Astrocyte (in vitro differentiated cells and primary cell): ENCODE results near the gene ZEB2. TPM values are rescaled to one million over a fixed set of nuclear protein-coding genes. Genes with fewer than 3 reads are reported as not detected.

ENCODE experiments used
- DNase-seq: peaks from one replicate; pipeline ENCODE4 v3.0.0-alpha.2; 2010; ENCODE audit warnings: low read depth
- FAIRE-seq: peaks from 2 replicates; lab custom pipeline; 2011; peaks lifted over from hg19 to GRCh38; lab: Jason Lieb, UNC
- H2AFZ ChIP-seq: 2 replicates; pipeline ENCODE4 v1.6.0; 2012; ENCODE audit warnings: low read depth, low read length, inconsistent platforms
- H3K27ac ChIP-seq: 2 replicates; pipeline ENCODE4 v1.5.1; 2011; ENCODE audit warnings: low read depth, low read length, inconsistent platforms
- H3K27me3 ChIP-seq: 2 replicates; pipeline ENCODE4 v1.6.0; 2011; ENCODE audit warnings: low read length, inconsistent platforms; ENCODE audit not compliant: insufficient read depth
- H3K36me3 ChIP-seq: 2 replicates; pipeline ENCODE4 v1.5.1; 2011; ENCODE audit warnings: low read length, inconsistent platforms; ENCODE audit not compliant: insufficient read depth
- H3K4me1 ChIP-seq: 2 replicates; pipeline ENCODE4 v1.5.1; 2011; ENCODE audit warnings: low read length, inconsistent platforms; ENCODE audit not compliant: insufficient read depth
- H3K4me2 ChIP-seq: 2 replicates; pipeline ENCODE4 v1.6.0; 2012; ENCODE audit warnings: low read length, inconsistent platforms
- H3K4me3 ChIP-seq: 2 replicates; pipeline ENCODE4 v1.5.1; 2011; ENCODE audit warnings: low read depth, mild to moderate bottlenecking, low read length, inconsistent platforms; ENCODE audit not compliant: insufficient read depth
- H3K79me2 ChIP-seq: 2 replicates; pipeline ENCODE4 v1.6.0; 2012; ENCODE audit warnings: mild to moderate bottlenecking, low read length, inconsistent platforms; ENCODE audit not compliant: insufficient read depth
- H3K9ac ChIP-seq: 2 replicates; pipeline ENCODE4 v1.6.0; 2012; ENCODE audit warnings: mild to moderate bottlenecking, low read length, inconsistent platforms
- H3K9me3 ChIP-seq: 2 replicates; pipeline ENCODE4 v1.5.1; 2012; ENCODE audit warnings: low read depth, mild to moderate bottlenecking, low read length, inconsistent platforms; ENCODE audit not compliant: insufficient read depth
- H4K20me1 ChIP-seq: 2 replicates; pipeline ENCODE4 v1.6.0; 2012; ENCODE audit warnings: low read length, inconsistent platforms; ENCODE audit not compliant: insufficient read depth
- H3K27ac Mint-ChIP-seq: one replicate; pipeline ENCODE4 v1.8.0; 2021; ENCODE audit warnings: mild to moderate bottlenecking, mixed read lengths; ENCODE audit not compliant: unreplicated experiment
- H3K27me3 Mint-ChIP-seq: one replicate; pipeline ENCODE4 v1.8.0; 2021; ENCODE audit warnings: low read depth, mixed read lengths; ENCODE audit not compliant: unreplicated experiment
- H3K36me3 Mint-ChIP-seq: one replicate; pipeline ENCODE4 v1.8.0; 2021; ENCODE audit warnings: low read depth, mixed read lengths; ENCODE audit not compliant: unreplicated experiment
- H3K4me1 Mint-ChIP-seq: one replicate; pipeline ENCODE4 v1.8.0; 2021; ENCODE audit warnings: low read depth, mixed read lengths; ENCODE audit not compliant: unreplicated experiment
- H3K4me3 Mint-ChIP-seq: one replicate; pipeline ENCODE4 v1.8.0; 2021; ENCODE audit warnings: mild to moderate bottlenecking, moderate library complexity, mixed read lengths; ENCODE audit not compliant: unreplicated experiment
- H3K9me3 Mint-ChIP-seq: one replicate; pipeline ENCODE4 v1.8.0; 2021; ENCODE audit warnings: mild to moderate bottlenecking, mixed read lengths; ENCODE audit not compliant: unreplicated experiment
- CTCF ChIP-seq: IDR thresholded peaks from 2 replicates; pipeline ENCODE4 v1.5.1; 2011; ENCODE audit warnings: low read depth, mild to moderate bottlenecking, inconsistent platforms, low read length, moderate library complexity; ENCODE audit not compliant: insufficient read depth
- EZH2 ChIP-seq: IDR thresholded peaks from 2 replicates; pipeline ENCODE4 v1.6.1; 2012; ENCODE audit warnings: mild to moderate bottlenecking, low read length, inconsistent platforms; ENCODE audit not compliant: insufficient read depth
- total RNA-seq: library from RNA; stranded (reverse); gene quantifications from 2 replicates; pipeline ENCODE4 v1.2.1, GENCODE V29; 2021

ZEB2 gene
- total RNA-seq, 1 donor from 2014 or later: 84.9 TPM

GRCh38 chr2:144474017-144474416 is 45.9 kb downstream of the ZEB2 start:
- no peaks in the 10 kb centered on the region for H3K27me3 ChIP-seq
- H3K27ac ChIP-seq: no peak overlapping the region
- peaks cover 19% of the 10 kb centered on the region for H3K4me1 ChIP-seq
- FAIRE-seq: no peak
- no peak overlapping the region for H2AFZ ChIP-seq
- no peak for DNase-seq
- H3K9ac ChIP-seq: no peak overlapping the region
- H3K36me3 Mint-ChIP-seq: no peaks in the 10 kb centered on the region
- H3K4me3 Mint-ChIP-seq: no peak overlapping the region
- H3K4me3 ChIP-seq: no peak overlapping the region
- peaks cover 25% of the 10 kb centered on the region for H4K20me1 ChIP-seq
- H3K9me3 Mint-ChIP-seq: no peaks in the 10 kb centered on the region
- no peaks in the 10 kb centered on the region for H3K79me2 ChIP-seq
- TF ChIP-seq CTCF (no peak), EZH2 (no peak)
- no peaks in the 10 kb centered on the region for H3K9me3 ChIP-seq
- peaks cover 51% of the 10 kb centered on the region for H3K4me1 Mint-ChIP-seq
- no peaks in the 10 kb centered on the region for H3K36me3 ChIP-seq
- H3K27me3 Mint-ChIP-seq: no peaks in the 10 kb centered on the region
- H3K4me2 ChIP-seq: no peak overlapping the region
- H3K27ac Mint-ChIP-seq: no peak overlapping the region

DNA sequence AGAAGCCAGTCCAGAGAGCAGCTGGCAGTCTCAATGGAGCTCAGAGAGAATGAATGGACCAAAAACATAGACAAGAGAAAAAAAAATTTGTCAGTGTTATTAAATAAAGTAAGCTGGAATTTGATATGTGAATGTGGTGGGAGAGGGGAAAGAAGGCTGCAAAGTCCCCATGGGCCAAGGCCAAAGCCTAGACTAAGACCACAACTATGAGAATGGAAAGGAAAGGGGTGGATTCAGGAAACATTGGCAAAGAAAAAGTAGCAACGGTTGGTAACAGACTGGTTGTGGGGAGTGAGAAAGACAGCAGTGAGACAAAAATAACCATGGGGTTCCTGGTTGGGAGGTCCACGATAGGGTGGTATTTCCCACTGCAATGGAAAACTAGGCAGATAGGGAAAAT is 47.0 kb downstream of the ZEB2 start:
- H4K20me1 ChIP-seq: peaks cover 25% of the 10 kb centered on the region
- no peaks in the 10 kb centered on the region for H3K9me3 ChIP-seq
- FAIRE-seq (no peak), DNase-seq (no peak)
- no peak overlapping the region for H3K27ac ChIP-seq
- Mint-ChIP-seq H3K4me3 (no peak overlapping the region), H3K9me3 (no peaks in the 10 kb centered on the region), H3K36me3 (no peaks in the 10 kb centered on the region), H3K27me3 (no peaks in the 10 kb centered on the region), H3K4me1 (peaks cover 41% of the 10 kb centered on the region), H3K27ac (no peak overlapping the region)
- no peaks in the 10 kb centered on the region for H3K36me3 ChIP-seq
- H3K4me1 ChIP-seq: peaks cover 13% of the 10 kb centered on the region
- H3K4me3 ChIP-seq: no peak overlapping the region
- no peak overlapping the region for H2AFZ ChIP-seq
- H3K9ac ChIP-seq: no peak overlapping the region
- TF ChIP-seq CTCF: no peak
- no peak for TF ChIP-seq EZH2
- no peaks in the 10 kb centered on the region for H3K27me3 ChIP-seq
- H3K79me2 ChIP-seq: peaks cover 9% of the 10 kb centered on the region
- H3K4me2 ChIP-seq: no peak overlapping the region

GRCh38 chr2:144472046-144472412 is 47.9 kb downstream of the ZEB2 start:
- H4K20me1 ChIP-seq: peaks cover 25% of the 10 kb centered on the region

More at GRCh38 chr2:144472046-144472412, 47.9 kb downstream of the ZEB2 start:
- DNase-seq (no peak), FAIRE-seq (no peak)
- TF ChIP-seq EZH2: no peak
- TF ChIP-seq CTCF: no peak
- H3K4me1 Mint-ChIP-seq: peaks cover 42% of the 10 kb centered on the region
- no peak overlapping the region for H2AFZ ChIP-seq
- no peak overlapping the region for H3K27ac Mint-ChIP-seq
- no peak overlapping the region for H3K27ac ChIP-seq
- H3K9me3 ChIP-seq: no peaks in the 10 kb centered on the region
- H3K27me3 Mint-ChIP-seq: no peaks in the 10 kb centered on the region
- no peaks in the 10 kb centered on the region for H3K36me3 Mint-ChIP-seq
- H3K4me3 ChIP-seq: no peak overlapping the region
- no peak overlapping the region for H3K9ac ChIP-seq
- H3K4me3 Mint-ChIP-seq: no peak overlapping the region
- H3K36me3 ChIP-seq: no peaks in the 10 kb centered on the region
- no peaks in the 10 kb centered on the region for H3K27me3 ChIP-seq
- peaks cover 13% of the 10 kb centered on the region for H3K79me2 ChIP-seq
- H3K9me3 Mint-ChIP-seq: no peaks in the 10 kb centered on the region
- peaks cover 5% of the 10 kb centered on the region for H3K4me1 ChIP-seq
- no peak overlapping the region for H3K4me2 ChIP-seq
